ENCODE results near the gene TOP1. TPM values are rescaled to one million over a fixed set of nuclear protein-coding genes. Genes with fewer than 3 reads are reported as not detected.
"Not testable (repeated sequence)": the region's sequence is repeated elsewhere in the genome, so short reads cannot be mapped to it uniquely, and the experiment has no call there.

Gene TOP1
- polyA plus RNA-seq, 2 of the 4 experiments (the other 2 are of a cell fraction) = 20.8 to 70.6 TPM

- ChIA-PET POLR2A (interaction anchor here (0.7 kb wide), 1 partner anchor 415 kb away, joined by 3 read pairs; no protein-coding TSS in a partner anchor), CTCF (interaction anchor here (0.7 to 2.3 kb wide), 3 partner anchors 11 to 156 kb away, joined by 3 to 9 read pairs (median 3); no protein-coding TSS in a partner anchor)
- WGBS (ENCODE audit: missing lambda C conversion rate) = 85% methylated on average over 3 of the region's 3 CpGs
- Histone ChIP-seq H3K9me3 (no peaks in the 10 kb centered on the region), H3K27ac (no peak overlapping the region), H3K4me1 (0 out of 3 replicates have a peak, but pooled peaks cover 3% of the 10 kb centered on the region), H3K4me2 (no peak overlapping the region), H3K4me3 (no peak overlapping the region)
- FAIRE-seq (no peak), ATAC-seq (no peak), DNase-seq (ENCODE audit: low read depth in 1 of 2, low spot score in 1 of 2) (no peak)
- no peak for TF ChIP-seq HOXB5 (CRISPR knock-in tag; IDR thresholded peaks at IDR 0.05)
- TF ChIP-seq POLR2AphosphoS2 (conservative IDR thresholded peaks at IDR 0.05; ENCODE audit: low read length) = no peak
Observed at GRCh38 chr20:41124451-41125094, 96.0 kb downstream of the TOP1 start.

DNA sequence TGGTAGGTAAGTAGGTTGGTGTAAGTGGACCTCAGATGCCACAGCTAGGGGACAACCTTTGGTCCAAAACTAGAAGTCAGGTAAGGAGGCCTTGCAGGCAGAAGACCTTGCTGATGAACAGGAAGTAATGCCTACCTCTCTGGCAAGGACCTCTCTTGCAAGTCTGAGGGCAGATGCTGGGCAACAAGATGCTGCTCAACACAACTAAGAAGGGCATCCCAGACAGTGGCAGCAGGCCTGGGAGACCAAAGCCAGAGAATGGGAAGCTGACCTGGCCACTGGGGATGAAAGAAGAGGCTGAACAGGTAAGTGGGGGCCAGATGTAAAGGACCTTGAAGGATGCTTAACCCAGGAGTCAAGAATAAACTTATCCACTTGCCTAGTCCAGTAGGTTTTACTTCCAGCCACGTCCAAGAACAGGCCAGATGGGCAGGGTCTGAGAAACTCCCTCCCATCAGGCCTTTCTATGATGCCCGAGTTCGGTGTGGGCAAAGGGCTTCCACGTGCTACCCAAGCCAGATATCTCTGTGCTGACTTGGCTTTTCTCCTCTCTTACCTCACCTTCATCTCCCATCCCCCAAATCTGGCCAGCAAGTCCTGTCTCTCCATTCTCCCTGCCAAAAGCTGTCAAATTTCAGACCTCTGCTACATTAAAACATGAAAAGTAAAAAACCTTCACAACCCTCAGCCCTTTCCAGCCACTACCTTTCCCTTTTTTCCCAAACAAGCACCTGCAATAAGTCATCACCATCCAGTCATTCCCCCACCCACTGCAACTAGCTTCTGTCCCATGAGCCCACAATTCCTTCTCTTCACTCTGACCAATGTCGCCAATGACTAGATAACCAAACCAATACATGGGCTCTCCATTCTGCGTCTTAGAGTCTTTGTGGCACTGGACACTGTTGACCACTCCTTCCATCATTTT lies 97.2 kb downstream of the TOP1 start:
- Histone ChIP-seq H3K27ac (no peak overlapping the region), H3K4me1 (no peaks in the 10 kb centered on the region), H3K4me2 (no peak overlapping the region), H3K4me3 (no peak overlapping the region), H3K9me3 (no peaks in the 10 kb centered on the region)
- ChIA-PET CTCF (interaction anchor here (1.2 to 2.3 kb wide), 3 partner anchors 10 to 214 kb away, joined by 3 to 9 read pairs (median 3); no protein-coding TSS in a partner anchor), POLR2A (interaction anchor here (1.8 kb wide), 1 partner anchor 9 kb away, joined by 5 read pairs; no protein-coding TSS in a partner anchor)
- TF ChIP-seq HOXB13 (CRISPR knock-in tag; IDR thresholded peaks at IDR 0.05; ENCODE audit: low read depth) = no peak
- TF ChIP-seq ZFP36 (IDR thresholded peaks at IDR 0.05; ENCODE audit: borderline replicate concordance, partially characterized antibody) = no peak
- no peak for TF ChIP-seq MYC (IDR thresholded peaks at IDR 0.05; ENCODE audit: borderline replicate concordance, low read length)
- no peak for TF ChIP-seq CBX8 (IDR thresholded peaks at IDR 0.05)
- TF ChIP-seq JUNB (IDR thresholded peaks at IDR 0.05) = no peak
- TF ChIP-seq MAFK (IDR thresholded peaks at IDR 0.05; ENCODE audit: partially characterized antibody) = no peak
- TF ChIP-seq HDAC2 (IDR thresholded peaks at IDR 0.05) = no peak
- ATAC-seq (peak in 1 of 2 experiments; percentile 19; a peak in 3 of 6 replicates), FAIRE-seq (no peak), DNase-seq (ENCODE audit: low read depth in 1 of 2, low spot score in 1 of 2) (no peak)
- 94% methylated on average over 6 of the region's 6 CpGs for WGBS (ENCODE audit: missing lambda C conversion rate)

DNA sequence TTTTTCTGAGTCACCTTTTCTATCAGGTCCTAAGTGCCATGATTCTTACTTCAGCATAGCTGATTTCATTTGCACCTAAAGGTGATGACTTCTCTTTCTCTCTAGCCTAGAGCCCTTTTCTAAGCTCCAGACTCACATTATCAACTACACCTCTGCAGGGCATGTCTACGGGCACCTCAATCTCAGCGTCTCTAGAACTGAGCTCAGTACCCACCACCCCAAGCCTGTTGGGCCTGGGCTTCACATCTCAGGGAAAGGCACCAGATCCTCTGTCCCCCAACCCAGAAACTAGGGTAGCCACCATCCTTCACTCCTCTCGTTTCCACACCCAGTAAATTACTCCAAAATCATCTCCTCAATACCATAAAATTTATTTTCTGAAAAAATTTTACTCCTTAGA lies 98.1 kb downstream of the TOP1 start:
- DNase-seq (ENCODE audit: low read depth in 1 of 2, low spot score in 1 of 2) = no peak
- Histone ChIP-seq H3K4me1 (no peaks in the 10 kb centered on the region), H3K27ac (no peak overlapping the region), H3K9me3 (no peaks in the 10 kb centered on the region), H3K4me3 (no peak overlapping the region), H3K4me2 (no peak overlapping the region)
- ATAC-seq = no peak; a peak in 1 of 6 replicates
- WGBS (ENCODE audit: missing lambda C conversion rate) = 97% methylated on average over 3 of the region's 3 CpGs
- TF ChIP-seq MAX (IDR thresholded peaks at IDR 0.05) = no peak
- no peak for TF ChIP-seq RARB (CRISPR knock-in tag; IDR thresholded peaks at IDR 0.05)
- no peak for TF ChIP-seq TFCP2L1 (CRISPR knock-in tag; IDR thresholded peaks at IDR 0.05)
- TF ChIP-seq EHF (CRISPR knock-in tag; IDR thresholded peaks at IDR 0.05) = no peak
- FAIRE-seq = no peak
- POLR2A ChIA-PET = interaction anchor here (1.8 kb wide), 1 partner anchor 9 kb away, joined by 5 read pairs; no protein-coding TSS in a partner anchor
- CTCF ChIA-PET = interaction anchor here (1.2 to 1.4 kb wide), 3 partner anchors 9 to 213 kb away, joined by 3 to 4 read pairs (median 3); no protein-coding TSS in a partner anchor

DNA sequence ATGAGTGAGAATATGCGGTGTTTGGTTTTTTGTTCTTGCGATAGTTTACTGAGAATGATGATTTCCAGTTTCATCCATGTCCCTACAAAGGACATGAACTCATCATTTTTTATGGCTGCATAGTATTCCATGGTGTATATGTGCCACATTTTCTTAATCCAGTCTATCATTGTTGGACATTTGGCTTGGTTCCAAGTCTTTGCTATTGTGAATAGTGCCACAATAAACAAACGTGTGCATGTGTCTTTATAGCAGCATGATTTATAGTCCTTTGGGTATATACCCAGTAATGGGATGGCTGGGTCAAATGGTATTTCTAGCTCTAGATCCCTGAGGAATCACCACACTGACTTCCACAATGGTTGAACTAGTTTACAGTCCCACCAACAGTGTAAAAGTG lies 99.7 kb downstream of the TOP1 start:
- H3K4me2 ChIP-seq; H3K4me3 ChIP-seq; FAIRE-seq; H3K27ac ChIP-seq; DNase-seq (ENCODE audit: low read depth in 1 of 2, low spot score in 1 of 2); POLR2A ChIA-PET; H3K9me3 ChIP-seq; H3K4me1 ChIP-seq; ATAC-seq: not testable (repeated sequence)
- no CpG with 5 or more reads among the region's 3 CpGs for WGBS (ENCODE audit: missing lambda C conversion rate)
- CTCF ChIA-PET = interaction anchor here (0.7 kb wide), 1 partner anchor 19 kb away, joined by 3 read pairs; no protein-coding TSS in a partner anchor

All from A549 (cell line).